Panc1 (cell line): ENCODE measurements around the gene AMELY. TPM values are rescaled to one million over a fixed set of nuclear protein-coding genes. Genes with fewer than 3 reads are reported as not detected.
"Not testable (repeated sequence)": the region's sequence is repeated elsewhere in the genome, so short reads cannot be mapped to it uniquely, and the experiment has no call there.

ENCODE experiments used
- ATAC-seq: fragments of 200-7000 bp; cut with Tn5 transposase; 2 replicates; pipeline ENCODE4 v1.9.1; 2020; ENCODE audit warnings: mild to moderate bottlenecking, moderate library complexity
- BruUV-seq: library from RNA; stranded (reverse); fragments of 400-500 nt; replicated peaks from 2 replicates; lab custom pipeline; 2021; lab: Mats Ljungman, UMichigan
- CTCF ChIA-PET: fragments of 300-600 bp; sonication (Branson Sonifier 250); formaldehyde crosslinking; loops from one replicate; lab custom pipeline; 2022; ENCODE audit warnings: antibody characterized with exemption; lab: Charles Lee
- POLR2A ChIA-PET: fragments of 300-600 bp; sonication (Branson Sonifier 250); formaldehyde crosslinking; loops from one replicate; lab custom pipeline; 2022; ENCODE audit warnings: antibody characterized with exemption; lab: Charles Lee
- DNase-seq: peaks from one replicate; pipeline ENCODE4 v3.0.0-alpha.2; 2010; ENCODE audit warnings: low read depth, low spot score
- H3K27ac ChIP-seq: 2 replicates; pipeline ENCODE4 v1.5.1; 2011; ENCODE audit warnings: mild to moderate bottlenecking, low read length, inconsistent platforms
- H3K27me3 ChIP-seq: fragments of 200-500 bp; sonication (Bioruptor generic); 2 replicates; pipeline ENCODE4 v1.6.0; 2014; ENCODE audit warnings: low read length, inconsistent platforms; ENCODE audit not compliant: control insufficient read depth, insufficient read depth
- H3K36me3 ChIP-seq: fragments of 200-500 bp; sonication (Bioruptor generic); 2 replicates; pipeline ENCODE4 v1.5.1; 2014; ENCODE audit warnings: inconsistent platforms, mild to moderate bottlenecking, low read length, moderate library complexity; ENCODE audit not compliant: control insufficient read depth, insufficient read depth
- H3K4me1 ChIP-seq: 2 replicates; pipeline ENCODE4 v1.5.1; 2011; ENCODE audit warnings: inconsistent platforms, mild to moderate bottlenecking, low read length, moderate library complexity; ENCODE audit not compliant: control insufficient read depth, insufficient read depth
- H3K4me3 ChIP-seq, 2 experiments: 2 replicates each; pipeline ENCODE4 v1.5.1; 2011 to 2012; ENCODE audit warnings: low read depth in 2 of 2, low read length in 2 of 2, mild to moderate bottlenecking in 2 of 2, inconsistent platforms in 1 of 2, moderate library complexity in 1 of 2
- H3K9me3 ChIP-seq: fragments of 200-500 bp; sonication (Bioruptor generic); 2 replicates; pipeline ENCODE4 v1.5.1; 2014; ENCODE audit warnings: low read depth, mild to moderate bottlenecking, inconsistent platforms, low read length, moderate library complexity; ENCODE audit not compliant: control insufficient read depth, insufficient read depth
- POLR2AphosphoS5 ChIP-seq: IDR thresholded peaks from 2 replicates; pipeline ENCODE4 v1.6.1; 2012; ENCODE audit warnings: mild to moderate bottlenecking, low read depth, low read length, moderate library complexity
- REST ChIP-seq, 2 experiments: IDR thresholded peaks; 2 replicates each; pipeline ENCODE4 v1.6.1; 2011 to 2012; ENCODE audit warnings: low read depth in 2 of 2, control low read depth in 1 of 2, low read length in 1 of 2, mild to moderate bottlenecking in 1 of 2, moderate library complexity in 1 of 2; ENCODE audit not compliant: insufficient read depth in 1 of 2
- SIN3A ChIP-seq: IDR thresholded peaks from 2 replicates; pipeline ENCODE4 v1.6.1; 2012; ENCODE audit warnings: low read depth, mild to moderate bottlenecking, low read length, moderate library complexity, borderline replicate concordance; ENCODE audit not compliant: insufficient read depth
- TCF7L2 ChIP-seq: IDR thresholded peaks from 2 replicates; pipeline ENCODE4 v1.6.1; 2011; ENCODE audit warnings: mild to moderate bottlenecking, low read depth, low read length, inconsistent platforms
- in situ Hi-C: cut with HindIII; loops from 2 replicates; pipeline ENCODE4 v1.10.0; 2016; ENCODE audit warnings: low sequenced_read_pairs, low pct_unique_long_range_greater_than_20kb
- intact Hi-C: fragments of 100-400 bp; cut with micrococcal nuclease; formaldehyde crosslinking; loops from one replicate; pipeline ENCODE4 v1.10.0; 2022; ENCODE audit not compliant: unreplicated experiment
- total RNA-seq: library from RNA; stranded (reverse); gene quantifications from one replicate; pipeline ENCODE4 v1.2.1, GENCODE V29; 2021; ENCODE audit not compliant: unreplicated experiment
- TF ChIP-seq, protein P1 (sequence below): fragments of 450-650 bp; IDR thresholded peaks from 2 replicates; pipeline ENCODE4 v1.5.1; 2017; ENCODE audit warnings: mild to moderate bottlenecking

AMELY gene
- total RNA-seq, 1 experiment from 2014 or later, result not detected

DNA sequence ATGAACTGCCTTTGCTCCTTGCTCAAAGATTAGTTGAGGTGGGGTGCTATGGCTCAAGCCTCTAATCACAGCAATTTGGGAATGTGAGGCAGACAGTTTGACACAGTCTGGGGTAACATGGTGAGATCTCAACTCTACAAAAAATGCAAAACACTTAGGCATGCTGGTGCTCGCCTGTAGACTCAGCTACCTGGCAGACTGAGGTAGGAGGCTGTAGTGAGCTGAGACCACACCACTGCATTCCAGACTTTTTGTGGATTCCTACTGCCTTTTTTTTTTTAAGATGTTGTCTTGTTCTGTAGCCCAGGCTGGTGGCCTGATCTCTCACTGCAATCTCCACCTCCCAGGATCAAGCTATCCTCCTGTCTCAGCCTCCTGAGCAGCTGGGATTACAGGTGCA lies 4.0 kb downstream of the AMELY start:
- CTCF ChIA-PET, result no interaction called here
- ATAC-seq (no peak), DNase-seq (no peak)
- Histone ChIP-seq H3K36me3 (no peaks in the 10 kb centered on the region), H3K27me3 (no peaks in the 10 kb centered on the region), H3K9me3 (no peaks in the 10 kb centered on the region), H3K4me3 (no peak overlapping the region), H3K27ac (no peak overlapping the region), H3K4me1 (no peaks in the 10 kb centered on the region)
- BruUV-seq, result no TSS peak
- no peak for TF ChIP-seq REST (IDR thresholded peaks at IDR 0.05; ENCODE audit: insufficient read depth in 1 of 2, low read depth in 2 of 2, low read length in 1 of 2)
- no peak for TF ChIP-seq SIN3A
- TF ChIP-seq TCF7L2, result no peak
- no peak for TF ChIP-seq POLR2AphosphoS5
- TF ChIP-seq, protein P1, sequence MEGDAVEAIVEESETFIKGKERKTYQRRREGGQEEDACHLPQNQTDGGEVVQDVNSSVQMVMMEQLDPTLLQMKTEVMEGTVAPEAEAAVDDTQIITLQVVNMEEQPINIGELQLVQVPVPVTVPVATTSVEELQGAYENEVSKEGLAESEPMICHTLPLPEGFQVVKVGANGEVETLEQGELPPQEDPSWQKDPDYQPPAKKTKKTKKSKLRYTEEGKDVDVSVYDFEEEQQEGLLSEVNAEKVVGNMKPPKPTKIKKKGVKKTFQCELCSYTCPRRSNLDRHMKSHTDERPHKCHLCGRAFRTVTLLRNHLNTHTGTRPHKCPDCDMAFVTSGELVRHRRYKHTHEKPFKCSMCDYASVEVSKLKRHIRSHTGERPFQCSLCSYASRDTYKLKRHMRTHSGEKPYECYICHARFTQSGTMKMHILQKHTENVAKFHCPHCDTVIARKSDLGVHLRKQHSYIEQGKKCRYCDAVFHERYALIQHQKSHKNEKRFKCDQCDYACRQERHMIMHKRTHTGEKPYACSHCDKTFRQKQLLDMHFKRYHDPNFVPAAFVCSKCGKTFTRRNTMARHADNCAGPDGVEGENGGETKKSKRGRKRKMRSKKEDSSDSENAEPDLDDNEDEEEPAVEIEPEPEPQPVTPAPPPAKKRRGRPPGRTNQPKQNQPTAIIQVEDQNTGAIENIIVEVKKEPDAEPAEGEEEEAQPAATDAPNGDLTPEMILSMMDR, result no peak
- POLR2A ChIA-PET, result no interaction called here
- intact Hi-C loops (no loop called here), in situ Hi-C loops (no loop called here)

DNA sequence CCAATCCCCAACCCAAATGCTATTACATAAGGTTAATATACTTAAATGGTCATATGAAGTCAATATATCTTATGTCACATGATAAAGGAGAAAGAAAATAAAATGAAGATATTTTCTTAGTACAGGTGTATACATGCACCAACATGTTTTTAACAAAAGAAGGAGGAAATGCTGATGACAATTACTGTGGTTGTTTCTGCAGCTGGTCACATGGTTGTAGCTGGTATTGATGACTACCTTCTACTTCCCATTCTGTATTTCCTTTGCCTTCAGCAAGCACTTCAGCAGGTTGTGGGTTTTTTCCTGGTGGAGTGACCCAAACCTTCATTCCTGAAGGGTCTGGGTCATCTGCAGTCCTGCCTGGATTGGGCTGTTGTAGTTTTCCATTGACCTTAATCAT lies 9.4 kb downstream of the AMELY start:
- intact Hi-C loops, DNase-seq, H3K27ac ChIP-seq, CTCF ChIA-PET, H3K36me3 ChIP-seq, H3K9me3 ChIP-seq, ATAC-seq, POLR2A ChIA-PET, H3K27me3 ChIP-seq, BruUV-seq, H3K4me1 ChIP-seq, H3K4me3 ChIP-seq, in situ Hi-C loops: not testable (repeated sequence)

DNA sequence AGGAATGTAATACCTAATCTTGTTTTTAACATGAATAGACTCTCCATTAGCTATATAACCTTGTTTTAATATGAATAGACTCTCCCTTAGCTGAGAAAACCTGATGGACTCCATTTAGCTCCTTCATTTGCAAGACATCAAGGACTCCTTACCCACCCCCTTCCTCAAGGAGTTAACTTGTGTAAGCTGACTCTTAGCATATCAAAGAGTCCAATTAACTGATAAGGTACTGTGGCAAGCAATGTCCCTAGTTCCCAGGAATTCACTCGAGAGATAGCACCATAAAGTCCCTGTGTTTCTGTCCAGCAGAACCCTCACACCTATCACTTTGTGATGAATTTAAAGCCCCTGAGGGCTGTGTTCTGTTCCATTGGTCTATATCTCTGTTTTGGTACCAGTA lies 16.3 kb downstream of the AMELY start:
- intact Hi-C loops (no loop called here), in situ Hi-C loops (no loop called here)
- Histone ChIP-seq H3K36me3 (no peaks in the 10 kb centered on the region), H3K27me3 (no peaks in the 10 kb centered on the region), H3K27ac (no peak overlapping the region), H3K4me3 (no peak overlapping the region), H3K4me1 (no peaks in the 10 kb centered on the region), H3K9me3 (no peaks in the 10 kb centered on the region)
- TF ChIP-seq TCF7L2 (no peak), SIN3A (no peak), REST (IDR thresholded peaks at IDR 0.05; ENCODE audit: insufficient read depth in 1 of 2, low read depth in 2 of 2, low read length in 1 of 2) (no peak), POLR2AphosphoS5 (no peak)
- TF ChIP-seq, protein P1, result no peak
- no TSS peak for BruUV-seq
- no peak for DNase-seq
- POLR2A ChIA-PET, result no interaction called here
- ATAC-seq, result no peak
- CTCF ChIA-PET, result no interaction called here
